Stimulated activated CD4-positive, alpha-beta T cell treated with anti-CD3 and anti-CD28 coated beads, TNF-alpha, amount 100 ng/mL, for 24 hours (primary cell): ENCODE results near the gene ARMC2.
"Not testable (repeated sequence)": the region's sequence is repeated elsewhere in the genome, so short reads cannot be mapped to it uniquely, and the experiment has no call there.

ENCODE experiments used
- DNase-seq, 3 experiments: peaks; one replicate each; pipeline ENCODE4 v3.0.0-alpha.2; 2020; ENCODE audit warnings: low read depth in 3 of 3

The ARMC2 gene

GRCh38 chr6:108952776-108953486 is 104.7 kb downstream of the ARMC2 start:
- DNase-seq, result no peak

- DNase-seq, result no peak
These were observed 105.5 kb downstream of the ARMC2 start for GRCh38 chr6:108953681-108954080.

GRCh38 chr6:108955329-108955949 is 107.2 kb downstream of the ARMC2 start:
- DNase-seq, result no peak

- no peak for DNase-seq
These were observed 109.0 kb downstream of the ARMC2 start for GRCh38 chr6:108957221-108957620.

- DNase-seq, result no peak
These were observed 110.9 kb downstream of the ARMC2 start for GRCh38 chr6:108958900-108959770.

GRCh38 chr6:108959972-108960582 is 111.9 kb downstream of the ARMC2 start:
- DNase-seq, result no peak

GRCh38 chr6:108960601-108961000 is 112.4 kb downstream of the ARMC2 start:
- DNase-seq, result no peak

GRCh38 chr6:108961077-108961476 is 112.9 kb downstream of the ARMC2 start:
- DNase-seq, result no peak

- no peak for DNase-seq
These were observed 113.8 kb downstream of the ARMC2 start for GRCh38 chr6:108961985-108962384.

GRCh38 chr6:108966251-108966650 is 118.0 kb downstream of the ARMC2 start:
- no peak for DNase-seq

GRCh38 chr6:108966855-108967755 is 118.9 kb downstream of the ARMC2 start:
- DNase-seq, result no peak

GRCh38 chr6:108968325-108969316 is 120.4 kb downstream of the ARMC2 start:
- DNase-seq, result no peak

GRCh38 chr6:108969776-108970175 is 121.6 kb downstream of the ARMC2 start:
- DNase-seq, result no peak

- DNase-seq, result no peak
These were observed 126.0 kb downstream of the ARMC2 start for GRCh38 chr6:108974201-108974600.

- DNase-seq, result not testable (repeated sequence)
These were observed 130.4 kb downstream of the ARMC2 start for GRCh38 chr6:108978638-108979037.

GRCh38 chr6:108982154-108983113 is 134.2 kb downstream of the ARMC2 start:
- DNase-seq, result no peak

- no peak for DNase-seq
These were observed 134.9 kb downstream of the ARMC2 start for GRCh38 chr6:108983151-108983550.

- DNase-seq, result no peak
These were observed 137.1 kb downstream of the ARMC2 start for GRCh38 chr6:108985301-108985700.

GRCh38 chr6:108987156-108987555 is 138.9 kb downstream of the ARMC2 start:
- DNase-seq, result no peak
